ENCODE results near the gene GCSAM. TPM values are rescaled to one million over a fixed set of nuclear protein-coding genes. Genes with fewer than 3 reads are reported as not detected.

Gene GCSAM
- total RNA-seq, 1 donor from 2014 or later = not detected

- H3K36me3 ChIP-seq (ENCODE audit: control insufficient read depth, insufficient read depth, low read length) = peaks cover 1% of the 10 kb centered on the region
- no peak for DNase-seq (ENCODE audit: low read depth)
- TF ChIP-seq, protein P1, sequence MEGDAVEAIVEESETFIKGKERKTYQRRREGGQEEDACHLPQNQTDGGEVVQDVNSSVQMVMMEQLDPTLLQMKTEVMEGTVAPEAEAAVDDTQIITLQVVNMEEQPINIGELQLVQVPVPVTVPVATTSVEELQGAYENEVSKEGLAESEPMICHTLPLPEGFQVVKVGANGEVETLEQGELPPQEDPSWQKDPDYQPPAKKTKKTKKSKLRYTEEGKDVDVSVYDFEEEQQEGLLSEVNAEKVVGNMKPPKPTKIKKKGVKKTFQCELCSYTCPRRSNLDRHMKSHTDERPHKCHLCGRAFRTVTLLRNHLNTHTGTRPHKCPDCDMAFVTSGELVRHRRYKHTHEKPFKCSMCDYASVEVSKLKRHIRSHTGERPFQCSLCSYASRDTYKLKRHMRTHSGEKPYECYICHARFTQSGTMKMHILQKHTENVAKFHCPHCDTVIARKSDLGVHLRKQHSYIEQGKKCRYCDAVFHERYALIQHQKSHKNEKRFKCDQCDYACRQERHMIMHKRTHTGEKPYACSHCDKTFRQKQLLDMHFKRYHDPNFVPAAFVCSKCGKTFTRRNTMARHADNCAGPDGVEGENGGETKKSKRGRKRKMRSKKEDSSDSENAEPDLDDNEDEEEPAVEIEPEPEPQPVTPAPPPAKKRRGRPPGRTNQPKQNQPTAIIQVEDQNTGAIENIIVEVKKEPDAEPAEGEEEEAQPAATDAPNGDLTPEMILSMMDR (IDR thresholded peaks at IDR 0.05; ENCODE audit: insufficient read depth, low read length, poor library complexity, severe bottlenecking) = no peak
- H3K27me3 ChIP-seq (ENCODE audit: control insufficient read depth, insufficient read depth, low read length) = no peaks in the 10 kb centered on the region
- H3K4me3 ChIP-seq (ENCODE audit: low read depth, low read length) = no peak overlapping the region
Observed at GRCh38 chr3:112093180-112093522, 39.9 kb downstream of the GCSAM start.

DNA sequence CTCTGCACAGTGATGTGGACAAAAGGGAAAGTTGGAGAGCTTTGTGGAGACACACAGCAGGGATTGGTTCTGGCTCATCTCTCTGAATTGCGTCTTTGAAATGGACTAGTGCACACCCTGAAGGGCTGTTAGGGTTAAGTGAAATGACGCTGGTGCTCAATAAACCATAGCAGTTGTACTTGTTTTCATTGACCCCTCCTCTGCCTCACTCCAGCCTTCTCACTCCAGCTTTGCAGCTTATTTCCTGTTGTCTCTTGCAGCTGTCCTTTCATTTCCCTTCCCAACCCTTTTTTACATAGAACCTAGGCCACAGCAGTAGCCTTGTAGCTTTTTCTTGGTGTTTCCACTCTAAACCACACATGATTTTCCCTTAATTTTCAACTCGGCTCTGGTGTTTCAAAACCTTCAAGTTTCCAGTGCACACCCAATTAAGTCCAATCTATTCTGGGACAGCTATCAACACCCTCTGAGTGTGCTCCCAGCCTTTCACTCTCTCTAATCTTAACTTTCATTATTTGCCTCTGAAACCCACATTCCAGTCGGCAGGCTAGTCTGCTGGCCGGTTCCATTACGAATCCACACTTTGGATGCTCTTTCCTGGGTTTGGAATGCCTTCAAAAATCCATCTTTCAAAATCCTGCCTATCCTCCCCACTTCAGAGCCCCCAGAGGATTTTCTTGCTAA, 40.4 kb downstream of the GCSAM start:
- Histone ChIP-seq H3K4me3 (ENCODE audit: low read depth, low read length) (no peak overlapping the region), H3K36me3 (ENCODE audit: control insufficient read depth, insufficient read depth, low read length) (peaks cover 1% of the 10 kb centered on the region), H3K27me3 (ENCODE audit: control insufficient read depth, insufficient read depth, low read length) (no peaks in the 10 kb centered on the region)
- TF ChIP-seq, protein P1 (IDR thresholded peaks at IDR 0.05; ENCODE audit: insufficient read depth, low read length, poor library complexity, severe bottlenecking) = no peak
- no peak for DNase-seq (ENCODE audit: low read depth)

DNA sequence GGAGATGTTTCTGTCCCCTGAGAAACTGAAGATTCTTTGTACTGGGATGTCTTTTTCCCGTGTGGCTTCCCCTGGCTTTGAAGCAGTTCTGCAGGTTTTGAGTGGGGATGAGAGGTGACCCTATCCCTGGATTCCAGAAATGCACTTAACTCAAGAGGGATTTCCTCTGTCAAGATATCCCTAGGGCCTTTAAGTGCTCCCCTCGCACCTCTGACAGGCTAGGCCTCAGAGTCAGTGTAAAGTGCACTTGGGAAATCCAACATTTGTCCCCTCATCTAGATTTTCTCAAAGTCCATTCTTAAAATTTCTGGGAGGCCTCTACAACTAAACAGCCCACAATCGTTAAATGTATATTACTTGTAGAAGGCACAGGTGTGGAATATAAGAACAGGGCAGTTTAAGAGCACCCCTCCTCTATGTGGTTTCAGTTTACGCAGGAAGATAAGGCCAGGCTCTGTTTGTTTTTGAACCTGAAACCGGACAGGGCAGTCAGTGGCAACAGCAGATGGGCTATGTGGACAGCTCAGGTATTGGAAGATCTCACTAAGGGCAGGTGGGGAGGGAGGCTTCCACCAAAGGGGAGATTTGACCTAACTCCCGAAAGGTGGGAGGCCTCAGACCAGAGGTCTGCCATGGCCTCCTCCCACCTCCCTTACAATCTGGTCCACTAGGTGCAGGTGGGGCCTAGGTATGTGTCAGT, 42.0 kb downstream of the GCSAM start:
- Histone ChIP-seq H3K36me3 (ENCODE audit: control insufficient read depth, insufficient read depth, low read length) (peaks cover 1% of the 10 kb centered on the region), H3K27me3 (ENCODE audit: control insufficient read depth, insufficient read depth, low read length) (no peaks in the 10 kb centered on the region), H3K4me3 (ENCODE audit: low read depth, low read length) (no peak overlapping the region)
- no peak for DNase-seq (ENCODE audit: low read depth)
- TF ChIP-seq, protein P1 (IDR thresholded peaks at IDR 0.05; ENCODE audit: insufficient read depth, low read length, poor library complexity, severe bottlenecking) = no peak

GRCh38 chr3:112089956-112090886, 42.8 kb downstream of the GCSAM start:
- TF ChIP-seq, protein P1 (IDR thresholded peaks at IDR 0.05; ENCODE audit: insufficient read depth, low read length, poor library complexity, severe bottlenecking) = no peak
- no peak overlapping the region for H3K4me3 ChIP-seq (ENCODE audit: low read depth, low read length)
- DNase-seq (ENCODE audit: low read depth) = no peak
- peaks cover 1% of the 10 kb centered on the region for H3K36me3 ChIP-seq (ENCODE audit: control insufficient read depth, insufficient read depth, low read length)
- H3K27me3 ChIP-seq (ENCODE audit: control insufficient read depth, insufficient read depth, low read length) = no peaks in the 10 kb centered on the region

GRCh38 chr3:112088944-112089343, 44.1 kb downstream of the GCSAM start:
- H3K27me3 ChIP-seq (ENCODE audit: control insufficient read depth, insufficient read depth, low read length) = no peaks in the 10 kb centered on the region
- no peak for DNase-seq (ENCODE audit: low read depth)
- H3K4me3 ChIP-seq (ENCODE audit: low read depth, low read length) = no peak overlapping the region
- TF ChIP-seq, protein P1 (IDR thresholded peaks at IDR 0.05; ENCODE audit: insufficient read depth, low read length, poor library complexity, severe bottlenecking) = no peak
- no peaks in the 10 kb centered on the region for H3K36me3 ChIP-seq (ENCODE audit: control insufficient read depth, insufficient read depth, low read length)
